Measurements from ENCODE around the gene PREX1.

PREX1 gene

DNA sequence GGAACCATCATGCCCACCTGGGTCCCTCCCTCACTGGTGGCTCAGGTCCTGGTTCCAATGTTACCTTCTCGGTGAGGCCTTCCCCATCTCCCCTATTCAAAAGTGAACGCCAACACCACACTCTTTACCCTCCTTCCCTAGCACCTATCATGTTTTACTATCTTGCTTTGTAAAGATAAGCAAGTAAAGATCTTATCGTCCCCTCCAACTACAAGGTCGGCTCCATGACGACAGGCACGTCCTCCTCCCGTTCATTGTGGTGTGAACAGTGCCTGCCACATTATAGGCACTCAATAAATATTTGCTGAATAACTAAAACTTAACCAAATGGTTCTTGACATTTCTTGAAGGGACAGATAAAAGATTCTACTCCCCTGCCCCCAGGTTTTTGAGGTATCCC lies 147.1 kb downstream of the PREX1 start:
- no peak for DNase-seq (ENCODE audit: low spot score)

DNA sequence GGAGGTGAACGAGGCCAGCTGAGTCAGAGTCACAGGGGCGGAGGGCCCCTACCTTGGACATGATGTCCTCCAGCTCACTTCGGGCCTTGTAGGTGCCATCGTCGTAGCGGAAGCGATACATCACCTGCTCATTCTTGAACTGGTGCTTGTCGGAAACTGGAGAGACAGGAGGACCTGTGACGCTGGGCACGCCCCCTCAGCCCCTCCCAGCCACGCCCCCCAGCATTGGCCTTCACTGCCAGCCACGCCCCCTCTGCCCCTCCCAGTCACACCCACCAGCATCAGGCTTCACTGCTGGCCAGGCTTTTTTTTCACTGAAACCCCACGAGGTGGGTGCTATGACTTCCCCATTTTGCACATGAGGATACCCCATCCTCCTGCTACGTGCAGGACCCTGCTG lies 148.2 kb downstream of the PREX1 start:
- DNase-seq (ENCODE audit: low spot score): no peak

DNA sequence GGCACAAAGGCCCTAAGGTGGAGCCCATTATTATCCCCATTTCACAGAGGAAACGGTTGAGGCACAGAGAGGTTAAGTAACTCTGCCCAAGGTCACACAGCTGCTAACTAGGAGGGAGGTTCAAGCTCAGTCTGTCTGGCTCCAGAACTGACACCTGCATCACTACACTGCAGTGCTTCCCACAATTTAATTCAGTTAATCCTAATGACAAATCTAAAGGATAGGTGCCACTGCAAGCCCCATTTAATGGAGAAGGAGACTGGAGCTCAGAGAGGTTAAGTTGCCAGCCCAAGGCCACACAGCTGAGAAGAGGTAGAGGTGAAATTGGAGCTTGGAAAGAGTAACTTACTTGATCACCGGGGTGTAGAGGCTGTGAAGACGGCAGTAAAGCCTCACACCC lies 148.8 kb downstream of the PREX1 start:
- no peak for DNase-seq (ENCODE audit: low spot score)

DNA sequence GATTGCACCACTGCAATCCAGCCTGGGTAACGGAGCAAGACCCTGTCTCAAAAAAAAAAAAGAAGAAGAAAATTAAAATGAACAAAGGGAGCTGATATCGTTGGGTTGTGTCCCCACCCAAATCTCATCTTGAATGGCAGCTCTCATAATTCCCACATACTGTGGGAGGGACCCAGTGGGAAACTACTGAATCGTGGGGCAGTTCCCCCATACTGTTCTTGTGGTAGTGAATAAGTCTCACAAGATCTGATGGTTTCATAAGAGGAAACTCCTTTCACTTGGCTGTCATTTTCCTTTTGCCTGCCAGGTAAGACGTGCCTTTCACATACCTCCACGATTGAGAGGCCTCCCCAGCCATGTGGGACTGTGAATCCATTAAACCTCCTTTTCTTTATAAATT lies 149.4 kb downstream of the PREX1 start:
- DNase-seq (ENCODE audit: low spot score): no peak

DNA sequence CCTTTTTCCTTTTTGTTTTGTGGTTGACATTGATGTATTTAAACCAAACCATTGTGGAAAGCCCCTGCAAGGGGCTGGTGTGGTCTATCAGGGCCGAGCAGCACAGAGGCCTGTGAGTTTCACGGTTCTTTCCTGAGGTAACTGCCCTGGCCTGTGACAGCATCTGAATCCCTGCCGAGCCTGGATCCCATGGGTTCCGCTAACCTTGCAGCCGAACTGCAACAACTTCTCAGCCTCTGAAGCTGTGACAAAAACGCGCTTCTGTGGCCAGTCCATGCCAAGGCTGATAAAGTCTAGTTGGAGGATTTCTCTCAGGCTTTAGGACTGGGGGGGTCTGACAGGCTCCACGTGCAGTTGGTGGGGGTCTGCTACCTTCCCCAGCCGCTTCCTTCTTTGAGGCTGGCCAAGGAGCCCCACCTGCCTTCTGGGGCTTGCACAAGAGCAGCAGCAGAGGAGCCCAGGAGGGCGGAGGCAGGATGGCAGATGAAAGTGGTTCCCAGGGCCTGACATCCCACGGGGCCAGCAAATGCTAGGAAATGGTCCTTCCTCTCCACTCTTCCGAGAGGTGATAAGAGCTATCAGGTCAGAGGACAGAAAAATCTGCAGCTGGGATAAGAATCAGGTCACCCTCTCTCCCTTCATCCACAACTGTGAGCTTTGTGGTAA lies 150.9 kb downstream of the PREX1 start:
- no peak for DNase-seq (ENCODE audit: low spot score)

DNA sequence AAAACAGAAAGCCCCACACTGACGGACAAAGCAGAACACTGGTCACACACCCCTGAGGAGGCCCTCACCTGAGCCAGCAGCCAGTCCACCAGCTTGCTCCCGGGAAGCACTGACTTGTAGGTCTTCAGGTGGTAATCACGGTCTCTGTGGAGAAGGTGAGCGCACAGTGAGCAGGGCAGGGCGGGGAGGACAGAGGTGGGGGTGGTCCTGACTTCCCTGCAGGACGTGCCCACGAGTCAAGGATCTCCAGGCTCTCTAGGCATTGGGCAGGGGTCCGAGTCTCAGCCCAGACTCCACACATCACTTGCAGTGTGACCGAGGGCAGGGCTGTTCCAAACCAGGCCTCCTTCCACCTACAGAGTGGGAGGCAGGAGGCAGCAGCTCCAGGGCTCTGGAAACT lies 151.7 kb downstream of the PREX1 start:
- no peak for DNase-seq (ENCODE audit: low spot score)

DNA sequence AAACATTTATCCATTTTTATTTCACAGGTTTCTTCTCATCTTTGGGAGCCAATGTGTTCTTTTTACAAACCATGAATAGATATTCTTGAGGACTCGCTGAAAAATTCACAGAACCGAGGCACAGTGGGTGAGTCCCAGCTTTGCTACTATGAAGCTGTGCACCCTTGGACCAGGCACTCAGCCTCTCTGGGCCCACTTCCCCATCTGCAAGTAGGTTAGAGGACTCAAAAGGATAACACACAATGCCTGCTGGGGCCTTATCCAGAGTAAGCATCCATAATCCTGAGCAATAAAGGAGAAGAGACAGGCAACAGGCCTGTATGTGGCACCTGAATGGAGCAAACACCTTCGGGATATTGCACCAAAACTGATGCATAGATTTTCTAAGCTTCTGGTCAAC lies 153.3 kb downstream of the PREX1 start:
- DNase-seq (ENCODE audit: low spot score): no peak

DNA sequence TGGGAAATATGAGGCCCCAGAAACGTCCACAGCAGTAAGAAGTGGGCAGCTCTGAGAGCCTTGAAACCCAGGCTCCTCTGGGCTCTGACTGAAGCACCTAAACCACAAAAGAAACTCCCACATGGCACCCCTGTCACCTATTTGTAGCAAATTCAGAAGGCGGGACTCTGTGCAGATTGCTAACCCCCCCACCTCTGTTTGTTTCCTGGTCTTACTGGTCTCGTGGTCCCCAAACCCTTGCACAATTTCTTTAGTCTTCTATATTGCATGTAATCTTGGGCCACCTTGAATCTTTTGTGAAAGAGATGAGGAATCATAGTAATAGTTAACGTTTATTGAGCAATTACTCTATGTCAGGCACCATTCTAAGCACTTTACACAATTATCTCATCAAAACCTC lies 154.3 kb downstream of the PREX1 start:
- no peak for DNase-seq (ENCODE audit: low spot score)

DNA sequence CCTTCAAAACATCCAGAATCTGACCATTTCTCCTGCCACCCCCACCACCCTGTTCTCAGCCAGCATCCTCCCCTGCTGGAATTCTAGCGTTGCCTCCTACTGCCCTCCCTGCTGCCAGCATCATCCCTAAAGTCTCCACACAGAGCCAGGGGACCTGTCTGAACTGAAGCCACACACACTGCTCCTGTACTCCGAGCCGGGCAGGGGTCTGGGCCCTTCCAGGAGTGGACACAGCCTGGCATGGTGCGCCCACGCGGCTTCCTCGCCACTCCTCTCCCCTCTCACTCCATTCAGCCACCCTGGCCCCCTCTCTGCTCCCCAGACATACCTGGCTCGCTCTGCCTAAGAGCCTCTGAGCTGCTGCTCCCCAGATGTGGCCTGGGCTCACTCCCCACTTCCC lies 155.5 kb downstream of the PREX1 start:
- no peak for DNase-seq (ENCODE audit: low spot score)

DNA sequence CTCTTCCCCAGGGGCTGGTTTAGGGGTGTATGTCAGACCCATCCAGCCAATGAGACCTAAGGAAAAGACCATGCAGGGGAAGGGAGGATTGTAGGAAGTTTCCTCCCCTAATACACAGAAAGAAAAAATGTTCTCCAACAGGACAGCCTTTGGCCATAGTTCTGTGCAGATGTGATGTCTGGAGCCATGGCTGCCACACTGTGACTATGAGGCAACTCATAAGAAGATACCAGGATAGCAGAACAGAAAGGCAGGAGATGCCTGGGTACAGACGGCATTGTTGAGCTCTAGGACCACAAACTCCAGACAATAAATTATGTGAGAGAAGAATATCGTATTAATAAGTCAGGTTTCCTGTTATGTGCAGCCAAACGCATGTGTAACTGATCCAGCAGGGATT lies 156.7 kb downstream of the PREX1 start:
- no peak for DNase-seq (ENCODE audit: low spot score)

DNA sequence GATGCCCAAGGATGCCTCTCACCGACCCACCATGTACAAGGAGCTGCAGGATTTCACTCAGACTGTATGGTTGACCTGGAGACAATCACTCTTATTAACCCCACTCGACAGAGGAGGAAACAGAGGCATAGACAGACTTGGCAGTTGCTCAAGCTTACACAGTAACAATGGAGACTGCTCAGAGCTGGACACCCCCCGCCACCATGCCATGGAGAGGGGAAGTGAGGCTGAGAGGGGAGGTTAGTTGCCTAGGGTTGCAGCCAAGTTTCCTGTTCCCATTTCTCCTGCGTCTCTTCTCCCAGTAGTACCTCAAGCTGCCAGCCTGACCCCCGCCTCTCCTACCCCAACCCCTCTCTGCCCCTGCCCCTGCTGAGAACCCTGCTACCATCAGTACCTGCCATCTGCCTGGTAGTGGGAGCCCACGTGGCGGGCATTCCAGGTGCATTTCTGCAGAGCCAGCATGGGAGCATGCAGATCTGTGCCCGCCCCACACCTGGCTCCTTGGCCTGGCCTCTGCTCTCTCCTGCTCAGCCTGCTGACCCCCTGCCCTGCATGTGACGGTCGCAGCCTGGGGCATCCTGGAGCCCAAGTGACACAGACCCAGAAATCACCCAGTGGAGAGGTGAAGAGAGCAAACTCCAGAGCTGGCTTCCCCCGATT lies 157.7 kb downstream of the PREX1 start:
- no peak for DNase-seq (ENCODE audit: low spot score)

DNA sequence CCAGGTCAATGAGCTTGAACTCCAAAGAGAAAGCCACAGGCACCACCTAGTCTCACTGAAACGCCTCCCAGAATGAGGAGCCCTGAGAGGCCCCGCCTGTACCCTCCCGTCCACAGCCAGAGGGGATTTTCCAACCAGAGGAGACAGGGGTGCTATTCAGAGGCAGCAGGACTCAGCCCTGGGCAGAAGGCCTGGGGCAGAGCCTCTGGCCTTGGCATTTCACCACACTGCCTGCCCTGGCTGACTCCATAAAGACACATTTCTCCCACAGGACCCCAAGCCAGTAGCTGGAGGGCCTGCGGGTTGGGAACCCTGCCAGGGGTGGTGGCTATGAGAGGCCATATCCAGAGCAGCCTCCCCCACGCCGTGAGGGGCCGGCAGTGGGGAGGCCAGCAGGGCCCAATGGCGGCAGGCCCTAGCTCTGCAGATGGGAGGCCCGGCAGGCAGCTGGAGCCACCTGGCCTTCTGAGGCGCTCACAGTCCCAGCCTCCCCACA lies 159.3 kb downstream of the PREX1 start:
- no peak for DNase-seq (ENCODE audit: low spot score)

DNA sequence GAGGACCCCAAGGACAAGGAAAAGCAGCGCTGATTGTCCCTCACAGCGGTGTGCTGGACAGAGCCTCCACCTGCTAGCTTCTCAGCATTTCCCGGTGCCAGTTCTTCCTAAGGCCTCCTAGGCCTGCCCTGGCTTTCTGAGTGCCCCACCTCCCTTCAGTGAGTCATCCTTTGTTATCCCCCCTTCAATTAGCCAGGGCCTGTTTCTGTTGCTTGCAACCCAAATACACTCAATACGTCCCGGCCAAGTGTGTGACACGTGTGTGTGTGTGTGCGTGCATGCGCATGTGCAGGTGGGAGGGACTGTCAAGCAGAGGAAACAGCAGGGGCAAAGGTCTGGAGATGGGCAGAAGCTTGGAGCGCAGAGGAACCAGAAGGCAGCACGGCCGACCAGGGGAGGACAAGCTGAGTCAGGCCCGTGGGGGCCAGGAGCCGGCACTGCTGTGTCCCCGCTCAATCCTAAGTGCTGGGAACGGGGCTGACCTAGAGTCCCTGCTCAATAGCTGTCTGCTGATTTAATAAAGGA lies 159.8 kb downstream of the PREX1 start:
- no peak for DNase-seq (ENCODE audit: low spot score)

DNA sequence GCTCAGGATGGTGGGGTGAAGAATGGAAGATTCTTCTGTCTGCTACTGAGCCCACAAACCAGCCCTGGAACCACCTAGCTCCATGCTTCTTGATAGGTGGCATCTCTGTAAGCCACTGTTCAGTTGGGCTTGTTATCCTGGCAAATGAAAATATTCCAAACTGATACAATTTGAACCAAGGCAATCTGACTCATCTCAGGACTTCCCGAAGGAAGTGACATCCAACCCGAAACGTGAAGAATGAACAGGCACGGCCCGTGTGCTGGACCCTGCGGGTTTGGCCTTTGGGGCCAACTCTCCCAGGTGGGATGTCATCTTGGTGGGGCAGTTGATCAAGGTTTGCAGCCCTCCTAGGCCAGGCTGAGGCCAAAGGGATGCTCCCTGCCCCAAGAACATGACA lies 160.3 kb downstream of the PREX1 start:
- DNase-seq (ENCODE audit: low spot score): no peak

DNA sequence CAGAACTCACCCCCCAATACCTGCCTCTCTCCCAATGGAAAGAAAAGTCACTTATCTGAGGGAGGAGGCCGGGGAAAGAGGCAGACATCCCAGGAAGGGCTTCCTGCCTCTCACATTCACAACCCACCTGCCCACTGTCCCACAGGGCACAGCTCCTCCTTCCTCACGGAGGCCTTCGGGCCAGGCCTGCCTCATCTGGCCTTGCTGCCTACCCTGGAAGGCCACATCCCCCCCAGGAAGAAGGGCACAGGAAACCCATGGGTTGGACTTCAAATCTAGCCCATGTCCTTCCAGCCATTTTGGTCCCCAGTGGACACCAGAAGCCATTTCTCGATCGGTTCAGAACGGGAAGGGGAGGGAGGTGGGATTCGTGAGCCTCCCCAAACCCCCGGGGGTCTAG lies 162.0 kb downstream of the PREX1 start:
- no peak for DNase-seq (ENCODE audit: low spot score)

DNA sequence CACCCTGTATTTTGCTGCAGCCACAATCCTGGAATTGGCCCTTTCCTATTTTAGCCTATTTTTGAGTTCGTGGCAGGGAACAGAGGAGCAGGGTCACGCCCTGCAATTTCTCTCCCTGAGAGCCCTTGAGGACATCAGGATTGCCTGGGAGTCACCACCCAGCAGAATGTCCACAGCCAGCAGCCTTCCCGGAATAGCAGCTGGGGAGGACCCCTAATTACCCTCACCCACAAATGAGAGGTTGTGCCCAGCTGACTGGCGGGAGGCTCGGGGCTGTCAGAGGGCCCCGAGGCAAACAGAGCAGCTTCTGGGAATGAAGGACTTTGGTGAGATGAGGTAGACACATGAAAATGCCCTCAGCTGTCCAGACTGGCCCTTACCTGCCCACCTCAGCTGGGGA lies 165.1 kb downstream of the PREX1 start:
- DNase-seq (ENCODE audit: low spot score): no peak

DNA sequence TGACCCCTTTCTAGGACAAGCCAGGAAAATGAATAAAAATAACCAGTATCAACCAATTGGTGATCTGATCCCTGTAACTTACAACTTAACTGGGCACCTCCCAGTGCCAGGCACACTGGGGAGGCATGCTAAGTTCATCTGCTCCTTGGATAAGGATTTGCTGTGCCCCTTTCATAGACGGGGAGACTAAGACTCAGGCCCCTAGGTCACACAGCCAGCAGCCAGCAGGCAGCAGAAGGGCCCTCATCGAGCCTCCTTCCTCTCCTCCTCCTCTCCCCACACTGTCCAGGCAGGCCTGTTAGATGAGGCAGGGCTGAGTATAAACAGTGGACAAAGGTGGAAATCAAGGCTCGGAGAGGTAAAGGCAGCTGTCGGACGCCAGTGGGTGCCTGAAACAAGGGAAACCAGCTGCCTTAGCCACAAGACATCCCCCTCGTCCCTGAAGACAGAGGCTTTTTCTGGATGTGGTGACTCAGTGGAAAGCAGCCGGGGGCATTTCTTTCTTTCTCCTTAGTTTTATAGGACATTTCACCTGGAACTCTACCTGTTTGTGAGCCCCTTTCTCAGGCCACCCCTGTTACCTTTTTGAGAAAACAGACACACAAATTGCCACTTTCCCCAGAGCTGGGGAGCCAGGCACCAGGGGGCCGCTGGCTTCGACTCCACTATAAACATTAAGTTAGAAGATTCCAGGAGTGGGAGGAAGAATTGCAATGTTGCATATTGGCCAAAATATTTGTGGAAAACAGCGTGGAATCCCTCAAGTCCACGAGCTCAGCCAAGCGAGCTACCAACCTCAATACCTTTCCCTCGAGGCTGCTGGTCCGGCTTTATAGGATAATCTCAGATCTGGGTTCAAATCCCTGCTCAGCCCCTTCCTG lies 166.0 kb downstream of the PREX1 start:
- DNase-seq (ENCODE audit: low spot score): no peak

DNA sequence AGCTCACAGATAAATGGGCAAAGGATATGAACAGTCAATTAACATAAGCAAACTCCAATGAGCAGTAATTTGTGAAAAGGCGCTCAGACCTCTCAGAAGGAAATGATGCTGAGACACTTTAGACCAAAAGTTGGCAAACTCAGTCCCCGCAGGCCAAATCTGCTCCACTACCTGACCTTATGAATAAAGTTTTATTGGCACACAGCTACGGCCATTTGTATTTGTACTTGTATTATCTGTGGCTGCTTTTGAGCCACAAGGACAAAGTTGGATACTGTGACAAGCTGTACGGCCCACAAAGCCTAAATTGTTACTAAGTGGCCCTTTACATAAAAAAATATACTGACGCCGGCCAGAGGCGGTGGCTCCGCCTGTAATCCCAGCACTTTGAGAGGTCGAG lies 167.0 kb downstream of the PREX1 start:
- no peak for DNase-seq (ENCODE audit: low spot score)

DNA sequence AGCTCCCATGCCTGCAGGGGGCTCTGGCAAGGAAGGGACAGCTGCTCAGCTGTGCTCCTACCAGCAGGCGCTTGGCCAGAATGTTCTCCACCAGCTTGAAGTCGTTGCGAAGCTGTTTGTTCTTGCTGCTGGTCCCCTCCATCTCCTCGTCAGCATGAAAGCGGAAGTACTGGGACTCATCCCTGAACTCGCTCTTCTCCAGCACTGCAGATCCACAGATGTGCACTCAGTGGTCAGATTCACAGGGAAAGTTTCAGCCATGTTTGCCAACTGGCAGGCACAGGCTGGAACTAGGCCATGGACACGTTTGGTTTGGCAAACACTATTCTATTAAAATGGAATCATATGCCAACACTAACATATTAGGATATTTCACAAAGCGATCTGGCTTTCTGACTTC lies 167.9 kb downstream of the PREX1 start:
- no peak for DNase-seq (ENCODE audit: low spot score)

DNA sequence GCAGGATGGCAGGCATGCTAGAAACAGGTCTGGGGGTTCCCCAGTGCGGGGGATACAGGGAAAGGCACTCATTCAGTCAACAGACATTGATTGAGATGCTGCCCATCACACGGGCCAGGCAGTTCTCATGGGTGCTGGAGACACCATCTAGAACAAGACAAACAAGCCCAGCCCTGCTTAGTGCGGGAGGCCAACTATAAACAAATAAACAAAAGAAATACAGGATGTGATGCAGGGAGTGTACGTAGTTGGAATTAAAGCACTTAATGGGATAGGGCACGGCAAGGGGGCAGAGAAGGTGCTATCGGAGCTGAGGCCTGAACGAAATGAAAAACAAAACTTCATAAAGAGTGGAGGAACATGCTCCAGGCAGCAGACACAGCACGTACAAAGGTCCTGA lies 169.3 kb downstream of the PREX1 start:
- no peak for DNase-seq (ENCODE audit: low spot score)

DNA sequence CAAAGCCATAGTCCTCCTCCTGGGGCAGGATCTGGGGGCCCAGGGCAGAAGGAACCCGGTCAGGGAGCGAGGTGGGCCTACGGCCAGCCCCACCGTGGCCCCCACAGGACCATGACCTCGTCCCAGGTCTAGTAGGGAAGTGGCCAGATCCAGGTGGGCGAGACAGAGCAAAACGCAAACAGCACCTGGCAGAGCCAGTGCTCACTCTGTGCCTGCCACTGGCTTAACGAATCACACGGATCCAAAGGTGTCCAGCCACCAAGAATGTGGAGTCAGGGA lies 169.7 kb downstream of the PREX1 start:
- no peak for DNase-seq (ENCODE audit: low spot score)

DNA sequence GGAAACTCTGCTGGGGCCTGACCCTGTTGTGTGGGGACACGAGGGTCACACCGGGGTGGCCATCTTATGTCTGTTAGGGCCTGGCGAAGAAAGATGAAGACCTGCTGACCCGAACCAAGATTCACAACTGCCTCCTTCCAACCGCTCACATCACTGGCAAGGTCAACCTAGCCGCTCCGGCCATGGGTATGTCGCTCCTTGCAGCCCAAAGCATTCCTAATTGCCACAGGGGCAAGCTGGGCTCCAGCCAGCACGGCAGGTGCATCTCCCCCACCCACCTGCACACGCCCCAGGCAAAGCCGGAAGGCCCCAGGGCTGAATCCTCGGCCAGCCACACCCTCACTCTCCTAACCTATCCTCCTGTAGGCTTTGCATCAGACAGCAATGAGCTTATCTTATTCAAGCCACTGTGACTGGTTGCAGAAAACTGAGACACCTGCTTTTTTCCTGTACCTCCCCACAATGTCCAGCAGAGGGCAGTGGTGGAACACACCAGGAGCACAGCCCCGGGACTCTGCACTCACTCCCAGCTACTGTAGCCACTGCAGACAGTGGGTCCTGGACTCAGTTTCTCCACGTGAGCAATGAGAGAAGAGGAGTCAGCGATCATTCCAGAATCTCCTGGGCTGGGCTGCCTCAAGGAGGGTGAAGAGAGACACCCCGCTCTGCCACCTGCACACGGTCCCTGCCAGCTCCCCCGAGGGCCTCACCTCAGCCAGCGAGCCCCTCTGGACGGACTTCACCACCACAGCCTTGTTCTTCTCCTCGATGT lies 170.2 kb downstream of the PREX1 start:
- peak; percentile 69 for DNase-seq (ENCODE audit: low spot score)

Data from cerebellar cortex (tissue), 1 donor.